ENCODE results near the gene CCNJL.

Gene CCNJL

DNA sequence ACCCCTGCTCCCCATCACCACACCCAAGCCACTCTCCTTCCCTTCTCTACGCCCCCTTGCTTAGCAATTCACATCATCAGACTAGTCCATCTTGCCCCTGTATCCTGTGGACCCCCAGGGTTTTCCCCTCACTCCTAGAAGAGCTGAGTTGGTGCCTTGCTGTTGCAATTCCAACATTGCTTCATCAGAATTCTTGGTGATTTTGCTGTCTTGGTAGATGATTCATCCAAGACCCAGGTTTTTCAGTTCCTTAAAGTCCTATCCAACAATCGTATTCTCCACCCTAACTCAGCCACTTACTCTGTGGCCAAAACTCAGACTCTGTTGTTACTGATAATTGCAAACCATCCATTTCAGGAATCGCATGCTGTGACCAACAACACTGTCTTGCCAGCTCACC lies 21.4 kb upstream of the CCNJL start:
- H3K4me3 ChIP-seq (ENCODE audit: low read depth, low read length) = no peak overlapping the region
- in situ Hi-C loops (cut with HindIII; ENCODE audit: low sequenced_read_pairs) = no loop called here
- TF ChIP-seq, protein P1, sequence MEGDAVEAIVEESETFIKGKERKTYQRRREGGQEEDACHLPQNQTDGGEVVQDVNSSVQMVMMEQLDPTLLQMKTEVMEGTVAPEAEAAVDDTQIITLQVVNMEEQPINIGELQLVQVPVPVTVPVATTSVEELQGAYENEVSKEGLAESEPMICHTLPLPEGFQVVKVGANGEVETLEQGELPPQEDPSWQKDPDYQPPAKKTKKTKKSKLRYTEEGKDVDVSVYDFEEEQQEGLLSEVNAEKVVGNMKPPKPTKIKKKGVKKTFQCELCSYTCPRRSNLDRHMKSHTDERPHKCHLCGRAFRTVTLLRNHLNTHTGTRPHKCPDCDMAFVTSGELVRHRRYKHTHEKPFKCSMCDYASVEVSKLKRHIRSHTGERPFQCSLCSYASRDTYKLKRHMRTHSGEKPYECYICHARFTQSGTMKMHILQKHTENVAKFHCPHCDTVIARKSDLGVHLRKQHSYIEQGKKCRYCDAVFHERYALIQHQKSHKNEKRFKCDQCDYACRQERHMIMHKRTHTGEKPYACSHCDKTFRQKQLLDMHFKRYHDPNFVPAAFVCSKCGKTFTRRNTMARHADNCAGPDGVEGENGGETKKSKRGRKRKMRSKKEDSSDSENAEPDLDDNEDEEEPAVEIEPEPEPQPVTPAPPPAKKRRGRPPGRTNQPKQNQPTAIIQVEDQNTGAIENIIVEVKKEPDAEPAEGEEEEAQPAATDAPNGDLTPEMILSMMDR (IDR thresholded peaks at IDR 0.05; ENCODE audit: low read depth, low read length) = no peak
- peak; percentile 5 for DNase-seq (ENCODE audit: low read depth, low spot score)

DNA sequence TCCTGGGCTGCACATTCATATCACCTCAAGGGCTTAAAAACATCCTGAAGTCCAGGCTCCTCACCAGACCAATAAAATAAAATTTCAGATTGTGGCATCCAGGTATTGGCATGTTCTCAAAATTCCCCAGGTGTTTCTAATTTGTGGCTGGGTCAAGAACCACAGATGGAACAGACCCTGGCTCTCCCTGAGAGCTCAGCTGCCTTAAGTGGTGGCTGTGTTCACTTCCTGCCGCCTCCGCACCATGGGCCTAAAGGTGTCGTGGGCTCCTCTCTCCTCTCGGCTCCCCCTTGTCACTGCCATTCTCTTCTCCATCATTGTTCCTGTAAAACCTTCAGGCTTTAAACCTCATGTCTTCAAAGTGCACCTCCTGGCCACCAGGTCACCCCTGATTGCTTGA lies 17.8 kb upstream of the CCNJL start:
- TF ChIP-seq, protein P1 (IDR thresholded peaks at IDR 0.05; ENCODE audit: low read depth, low read length) = no peak
- H3K4me3 ChIP-seq (ENCODE audit: low read depth, low read length) = no peak overlapping the region
- in situ Hi-C loops (cut with HindIII; ENCODE audit: low sequenced_read_pairs) = no loop called here
- DNase-seq (ENCODE audit: low read depth, low spot score) = no peak

DNA sequence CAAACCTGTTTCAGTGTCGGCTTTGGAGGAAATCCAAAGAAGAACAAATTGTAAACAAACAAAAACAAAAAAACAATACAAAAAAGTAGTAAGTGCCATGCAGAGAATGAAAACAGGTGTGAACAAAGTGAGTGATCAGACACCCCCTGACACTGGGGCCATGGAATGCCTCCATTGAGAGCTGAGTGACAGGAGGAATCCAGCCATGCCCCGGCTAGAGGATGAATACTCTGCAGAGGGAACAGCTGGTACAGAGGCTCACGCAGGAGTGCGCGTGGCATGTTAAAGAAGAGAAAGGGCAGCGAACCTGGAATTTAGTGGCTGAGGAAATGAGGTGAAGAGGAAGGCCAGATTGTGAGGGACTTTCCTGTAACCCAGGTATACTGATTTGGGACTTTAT lies 15.5 kb upstream of the CCNJL start:
- TF ChIP-seq, protein P1 (IDR thresholded peaks at IDR 0.05; ENCODE audit: low read depth, low read length) = no peak
- no peak overlapping the region for H3K4me3 ChIP-seq (ENCODE audit: low read depth, low read length)

DNA sequence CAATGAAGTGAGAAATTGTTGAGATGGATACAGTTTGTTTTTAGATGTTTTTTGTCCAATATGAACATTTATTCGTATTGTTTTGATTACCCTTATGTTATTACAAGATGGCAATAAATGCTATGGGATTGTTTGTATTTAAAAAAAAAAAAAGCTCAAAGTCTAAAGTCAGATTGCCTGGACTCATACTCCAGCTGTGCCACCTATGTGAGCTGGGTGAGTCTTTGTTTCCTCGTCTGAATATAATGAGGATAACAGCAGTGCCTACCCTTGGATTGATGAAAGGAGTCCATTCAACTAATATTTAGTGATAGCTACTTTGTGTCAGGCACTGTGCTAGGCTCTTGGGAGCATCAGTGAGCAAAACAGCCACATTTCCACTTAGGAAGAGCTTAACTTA lies 14.6 kb upstream of the CCNJL start:
- no peak overlapping the region for H3K4me3 ChIP-seq (ENCODE audit: low read depth, low read length)
- in situ Hi-C loops (cut with HindIII; ENCODE audit: low sequenced_read_pairs) = no loop called here
- no peak for DNase-seq (ENCODE audit: low read depth, low spot score)
- TF ChIP-seq, protein P1 (IDR thresholded peaks at IDR 0.05; ENCODE audit: low read depth, low read length) = no peak

More for the DNA sequence above, 15.5 kb upstream of the CCNJL start:
- in situ Hi-C loops (cut with HindIII; ENCODE audit: low sequenced_read_pairs) = no loop called here
- no peak for DNase-seq (ENCODE audit: low read depth, low spot score)

DNA sequence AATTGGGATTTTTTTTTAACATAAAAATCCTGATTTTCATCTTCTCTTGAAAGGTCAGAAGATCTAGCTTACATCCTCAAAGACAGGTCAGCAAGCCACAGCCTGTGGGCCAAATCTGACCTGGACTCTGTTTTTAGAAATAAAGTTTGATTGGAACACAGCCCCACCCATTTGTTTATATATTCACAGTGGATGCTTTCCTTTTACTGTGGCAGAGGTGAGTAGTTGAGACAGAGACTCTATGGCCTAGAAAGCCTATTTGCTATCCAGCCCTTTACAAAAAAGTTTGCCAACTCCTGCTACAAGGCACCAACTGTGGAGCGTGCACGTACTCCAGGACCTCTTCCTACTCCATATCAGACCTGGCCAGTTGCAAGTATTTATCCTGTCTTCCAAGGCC lies 13.4 kb upstream of the CCNJL start:
- in situ Hi-C loops (cut with HindIII; ENCODE audit: low sequenced_read_pairs) = no loop called here
- no peak overlapping the region for H3K4me3 ChIP-seq (ENCODE audit: low read depth, low read length)
- TF ChIP-seq, protein P1 (IDR thresholded peaks at IDR 0.05; ENCODE audit: low read depth, low read length) = no peak
- DNase-seq (ENCODE audit: low read depth, low spot score) = no peak

DNA sequence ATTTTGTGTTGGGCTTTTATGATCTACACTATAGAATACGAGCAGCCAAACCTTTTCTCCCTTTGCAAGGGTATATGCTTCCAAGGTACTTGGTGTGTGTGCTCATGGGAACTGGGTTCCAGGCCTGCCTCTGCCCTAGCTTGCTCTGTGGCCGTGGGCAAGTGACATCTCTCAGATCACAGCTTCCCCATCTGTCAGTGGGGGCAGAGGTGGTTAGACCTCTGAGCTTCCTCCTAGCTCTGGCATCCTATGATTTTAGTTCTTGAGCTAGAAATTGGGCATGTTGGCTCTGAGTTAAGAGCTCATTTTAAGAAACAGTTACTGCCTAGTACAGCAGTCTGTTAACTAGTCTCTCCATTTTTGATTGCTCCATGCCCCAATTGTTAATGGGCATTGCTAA lies 12.5 kb upstream of the CCNJL start:
- TF ChIP-seq, protein P1 (IDR thresholded peaks at IDR 0.05; ENCODE audit: low read depth, low read length) = no peak
- no peak overlapping the region for H3K4me3 ChIP-seq (ENCODE audit: low read depth, low read length)
- in situ Hi-C loops (cut with HindIII; ENCODE audit: low sequenced_read_pairs) = no loop called here
- DNase-seq (ENCODE audit: low read depth, low spot score) = no peak

DNA sequence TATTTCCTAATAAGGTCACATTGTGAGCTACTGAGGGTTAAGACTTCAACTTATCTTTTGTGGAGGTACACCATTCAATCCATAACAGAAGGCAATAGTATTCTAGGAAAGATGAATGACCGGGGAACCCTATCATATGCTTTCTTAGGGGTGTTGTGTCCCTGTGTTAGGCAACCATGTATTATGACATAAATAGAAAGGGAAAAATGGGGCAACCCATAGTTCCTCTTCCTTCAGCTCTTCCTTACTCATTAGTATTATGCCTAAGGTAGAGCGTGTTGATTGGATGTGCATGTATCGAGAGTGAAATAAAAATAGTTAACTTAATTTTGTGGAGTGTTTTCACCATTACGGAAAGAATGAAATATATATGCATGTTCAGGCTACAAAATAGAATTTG lies 6.0 kb upstream of the CCNJL start:
- no peak overlapping the region for H3K4me3 ChIP-seq (ENCODE audit: low read depth, low read length)
- TF ChIP-seq, protein P1 (IDR thresholded peaks at IDR 0.05; ENCODE audit: low read depth, low read length) = no peak
- no peak for DNase-seq (ENCODE audit: low read depth, low spot score)
- in situ Hi-C loops (cut with HindIII; ENCODE audit: low sequenced_read_pairs) = no loop called here

All from astrocyte of the spinal cord (primary cell).